GM19238 (cell line): ENCODE data around the gene ATOSA.

Source experiments
- DNase-seq: peaks from one replicate; pipeline ENCODE4 v3.0.0; 2011; ENCODE audit warnings: low spot score; ENCODE audit not compliant: insufficient read length

ATOSA gene

DNA sequence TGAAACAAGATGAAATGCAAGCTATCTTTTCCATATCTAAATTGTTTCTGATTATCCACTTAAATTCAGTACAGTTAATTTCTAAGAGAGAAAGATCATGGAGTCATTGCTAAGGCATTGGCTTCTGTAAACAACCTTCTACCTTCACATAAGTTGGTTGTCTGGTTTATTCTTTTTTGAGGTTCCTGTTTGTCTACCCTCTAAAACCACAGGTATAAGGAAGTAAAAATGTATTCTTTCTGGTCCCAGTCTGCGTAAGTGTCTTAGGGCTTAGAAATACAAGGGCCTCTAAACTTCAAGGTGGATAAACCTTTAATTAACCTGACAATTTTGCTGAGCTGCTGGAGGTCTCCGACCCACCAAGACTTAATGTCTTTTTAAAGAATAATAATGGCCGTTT, 3.6 kb upstream of the ATOSA start:
- no peak for DNase-seq

GRCh38 chr15:52682200-52682599, 3.0 kb upstream of the ATOSA start:
- DNase-seq, result no peak

- no peak for DNase-seq
Observed at GRCh38 chr15:52681441-52681840, 2.3 kb upstream of the ATOSA start.

- DNase-seq, result no peak
Observed at GRCh38 chr15:52680761-52681160, 1.6 kb upstream of the ATOSA start.

GRCh38 chr15:52680041-52680391, 828 bp upstream of the ATOSA start:
- no peak for DNase-seq

- DNase-seq, result no peak
Observed at GRCh38 chr15:52678468-52679231, 538 bp downstream of the ATOSA start.

GRCh38 chr15:52677593-52678467, 1.4 kb downstream of the ATOSA start:
- DNase-seq, result no peak

DNA sequence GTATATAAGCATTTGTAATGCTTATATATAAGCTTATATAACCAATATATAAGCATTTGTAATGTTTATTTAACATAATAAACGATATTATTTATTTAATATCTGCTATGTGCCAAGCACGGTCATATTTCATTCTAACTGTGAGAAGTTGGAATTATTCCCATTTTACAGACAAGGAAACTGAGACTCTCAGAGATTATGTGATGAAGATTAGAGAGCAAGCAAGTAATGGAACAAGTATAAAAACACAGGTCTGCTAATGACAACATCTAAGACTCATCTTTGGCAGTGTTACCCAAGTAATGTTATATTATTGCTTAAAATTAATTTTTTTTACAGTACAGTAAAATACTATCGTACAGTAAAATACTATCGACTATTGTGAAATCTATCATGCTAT, 4.4 kb downstream of the ATOSA start:
- DNase-seq, result no peak

- no peak for DNase-seq
Observed at GRCh38 chr15:52673734-52674133, 5.5 kb downstream of the ATOSA start.

- no peak for DNase-seq
Observed at GRCh38 chr15:52673312-52673711, 5.9 kb downstream of the ATOSA start.

GRCh38 chr15:52672661-52673060, 6.5 kb downstream of the ATOSA start:
- no peak for DNase-seq

DNA sequence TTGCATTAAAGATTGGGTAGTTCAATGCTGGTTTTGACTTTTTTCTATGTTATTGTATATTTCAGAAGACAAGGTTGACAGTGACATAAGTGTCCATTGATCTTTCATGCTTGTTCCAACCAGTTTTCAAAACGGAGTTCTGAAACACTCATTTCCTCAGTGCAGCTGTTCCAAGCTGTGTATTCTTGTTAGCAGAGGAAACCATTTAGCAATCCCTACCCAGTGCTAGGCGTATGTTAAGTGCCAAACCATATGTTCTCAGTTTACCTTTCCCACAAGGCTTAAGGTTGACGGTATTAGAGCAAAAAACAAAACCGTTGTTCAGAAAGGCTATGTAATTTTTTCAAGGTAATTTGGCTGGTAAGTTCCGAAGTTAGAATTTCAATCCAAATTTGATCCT, 9.1 kb downstream of the ATOSA start:
- DNase-seq, result no peak

DNA sequence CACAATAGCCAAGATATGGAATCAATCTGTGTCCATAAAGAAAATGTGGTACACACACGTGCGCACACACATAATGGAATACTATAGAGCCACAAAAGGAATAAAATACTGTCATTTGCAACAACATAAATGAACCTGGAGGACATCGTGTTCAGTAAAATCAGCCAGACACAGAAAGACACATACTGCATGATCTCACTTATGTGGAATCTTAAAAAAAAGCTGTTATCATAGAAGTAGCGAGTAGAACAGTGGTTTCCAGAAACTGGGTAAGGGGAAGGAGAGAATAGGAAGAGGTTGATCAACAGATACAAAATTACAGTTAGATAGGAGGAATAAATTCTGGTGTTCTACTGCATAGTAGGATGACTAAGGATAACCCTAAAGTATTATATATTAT, 11.1 kb downstream of the ATOSA start:
- DNase-seq, result no peak

DNA sequence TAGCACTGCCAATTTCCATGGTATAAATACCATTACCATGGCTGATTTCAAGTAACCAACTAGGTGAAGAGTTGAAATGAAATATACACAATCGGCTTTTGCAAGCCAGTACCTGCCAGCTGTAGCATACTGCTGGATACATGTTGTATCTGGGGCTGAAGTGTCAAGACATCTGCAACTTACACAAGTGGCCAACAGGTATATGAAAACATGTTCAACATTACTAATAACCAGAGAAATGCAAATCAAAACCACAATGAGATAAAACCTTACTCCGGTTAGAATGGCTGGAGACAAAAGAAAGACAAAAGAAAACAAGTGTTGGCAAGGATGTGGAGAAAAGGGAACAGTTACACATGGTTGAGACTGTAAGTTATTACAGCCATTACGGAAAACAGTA, 11.6 kb downstream of the ATOSA start:
- no peak for DNase-seq

GRCh38 chr15:52663536-52664294, 15.5 kb downstream of the ATOSA start:
- no peak for DNase-seq

- DNase-seq, result no peak
Observed at GRCh38 chr15:52661909-52662308, 17.3 kb downstream of the ATOSA start.

DNA sequence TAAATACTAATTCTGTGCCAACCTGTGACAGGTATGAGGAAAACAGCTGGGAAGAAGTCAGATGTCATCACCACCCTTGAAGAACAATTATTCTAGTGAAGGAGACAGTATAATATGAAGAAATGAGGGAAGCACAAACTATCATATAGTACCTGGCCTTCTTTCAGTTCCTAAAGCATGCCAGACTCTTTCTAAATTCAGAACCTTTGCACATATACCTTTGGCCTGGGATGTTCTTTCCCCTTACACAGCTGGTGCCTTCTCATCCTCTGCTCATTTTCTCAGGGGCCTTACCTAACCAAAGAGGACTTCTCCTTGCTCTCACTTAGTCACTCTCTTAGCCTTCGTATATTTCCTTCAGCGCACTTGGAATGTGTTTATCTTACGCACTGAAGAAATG, 19.0 kb downstream of the ATOSA start:
- no peak for DNase-seq

- DNase-seq, result no peak
Observed at GRCh38 chr15:52658955-52659354, 20.2 kb downstream of the ATOSA start.

DNA sequence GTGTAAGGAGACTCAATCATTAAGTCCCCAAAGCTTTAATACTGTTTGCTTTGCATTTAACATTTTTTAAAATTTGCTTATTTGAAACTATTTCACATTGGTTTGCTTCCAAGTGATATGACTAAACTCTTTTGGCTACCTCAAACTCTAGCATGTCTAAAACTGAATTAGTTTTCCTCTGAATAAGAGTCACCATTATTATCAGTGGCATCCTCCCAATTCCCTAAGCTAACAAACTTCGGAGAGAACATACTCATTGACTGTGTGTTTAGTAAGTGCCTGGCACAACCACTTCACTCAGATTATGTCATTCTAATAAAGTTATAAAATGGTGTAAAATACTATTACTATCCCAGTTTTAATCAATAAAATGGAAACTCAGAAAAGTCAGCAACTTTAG, 21.9 kb downstream of the ATOSA start:
- DNase-seq, result no peak

- no peak for DNase-seq
Observed at GRCh38 chr15:52656412-52656811, 22.8 kb downstream of the ATOSA start.

DNA sequence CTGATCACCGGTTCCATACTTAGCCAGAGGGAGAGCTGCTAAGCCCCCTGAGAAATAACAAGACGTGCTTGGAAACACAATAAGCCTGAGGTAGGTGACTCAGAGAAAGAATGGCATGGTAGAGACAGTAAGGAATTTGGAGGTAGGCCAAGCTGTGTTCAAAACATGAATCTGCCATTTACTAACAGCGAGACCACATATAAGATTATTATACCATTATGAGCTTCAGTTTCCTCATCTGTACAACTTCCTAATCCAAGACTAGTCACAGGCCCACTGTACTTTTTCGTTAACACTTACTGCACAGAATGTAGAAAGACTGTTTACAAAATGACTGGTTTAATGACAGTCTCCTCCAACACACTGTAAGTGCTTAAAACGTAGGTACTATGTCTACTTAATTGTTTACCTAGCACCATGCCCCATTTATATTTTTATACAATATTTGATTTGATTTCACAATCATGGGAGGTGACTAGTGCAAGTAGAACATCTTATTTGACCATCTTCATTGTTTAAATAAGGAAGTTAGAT, 25.7 kb downstream of the ATOSA start:
- no peak for DNase-seq

DNA sequence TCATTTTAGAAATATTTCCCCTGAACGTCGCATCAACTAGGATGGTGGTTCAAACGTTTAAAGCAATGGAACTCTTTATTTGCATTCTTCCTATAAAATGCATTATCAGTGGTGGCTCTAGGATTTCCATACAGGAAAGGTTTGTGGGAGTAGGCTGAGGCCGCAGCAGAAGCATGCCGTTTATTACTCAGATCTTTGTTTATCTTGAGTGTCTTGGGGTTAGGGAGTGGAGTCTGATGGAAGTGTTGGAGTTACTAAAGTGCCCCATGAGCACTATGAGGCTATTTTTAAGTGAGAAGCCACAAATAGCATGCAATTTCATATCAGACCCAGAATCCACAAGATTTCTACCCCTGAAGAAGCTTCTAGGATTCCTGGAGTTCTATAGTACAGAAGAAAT, 26.2 kb downstream of the ATOSA start:
- DNase-seq, result no peak
